ENCODE measurements around the gene PCBP4.

Gene PCBP4

DNA sequence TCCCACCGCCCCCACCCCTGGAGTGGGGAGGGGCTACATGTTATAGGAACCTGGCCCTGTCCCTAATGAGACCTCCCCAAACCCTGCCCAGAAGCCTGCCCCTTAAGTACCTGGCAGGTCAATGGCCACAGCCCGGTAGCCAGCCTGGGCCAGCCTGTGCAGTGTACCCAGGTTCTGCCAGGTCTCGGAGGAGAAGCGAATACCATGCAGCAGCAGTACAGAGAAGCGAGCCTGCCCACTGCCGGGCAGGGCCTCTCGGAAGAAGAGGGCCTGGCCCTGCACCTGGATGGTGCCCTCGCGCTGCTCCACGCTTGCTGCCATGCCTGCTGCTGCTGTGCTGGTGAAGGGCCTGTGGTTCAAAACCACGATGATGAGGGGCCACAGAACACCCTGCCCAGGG, 4.1 kb upstream of the PCBP4 start:
- Histone ChIP-seq H3K36me3 (ENCODE audit: low read length) (no peaks in the 10 kb centered on the region), H3K27me3 (ENCODE audit: low read length) (no peaks in the 10 kb centered on the region), H3K27ac (ENCODE audit: low read depth, low read length) (no peak overlapping the region), H3K9me2 (replicated peaks; ENCODE audit: insufficient read depth, low read length) (no peaks in the 10 kb centered on the region), H3K9ac (ENCODE audit: low read length) (no peak overlapping the region), H3K9me3 (ENCODE audit: insufficient read depth, low read length) (no peaks in the 10 kb centered on the region), H3F3A (ENCODE audit: insufficient read depth) (peaks cover 24% of the 10 kb centered on the region), H2AFZ (ENCODE audit: low read depth, low read length, severe bottlenecking) (no peak overlapping the region), H3K4me2 (ENCODE audit: low read depth, low read length, poor library complexity, severe bottlenecking) (no peak overlapping the region), H3K4me3 (ENCODE audit: insufficient read depth, low read length, poor library complexity, severe bottlenecking) (no peak overlapping the region), H3K79me2 (ENCODE audit: insufficient read depth, low read length) (peaks cover 5% of the 10 kb centered on the region; the same call in 1 of the 2 replicates), H4K20me1 (ENCODE audit: low read depth, low read length) (no peaks in the 10 kb centered on the region)
- no peak for TF ChIP-seq EZH2phosphoT487 (conservative IDR thresholded peaks at IDR 0.05; ENCODE audit: low read length)

DNA sequence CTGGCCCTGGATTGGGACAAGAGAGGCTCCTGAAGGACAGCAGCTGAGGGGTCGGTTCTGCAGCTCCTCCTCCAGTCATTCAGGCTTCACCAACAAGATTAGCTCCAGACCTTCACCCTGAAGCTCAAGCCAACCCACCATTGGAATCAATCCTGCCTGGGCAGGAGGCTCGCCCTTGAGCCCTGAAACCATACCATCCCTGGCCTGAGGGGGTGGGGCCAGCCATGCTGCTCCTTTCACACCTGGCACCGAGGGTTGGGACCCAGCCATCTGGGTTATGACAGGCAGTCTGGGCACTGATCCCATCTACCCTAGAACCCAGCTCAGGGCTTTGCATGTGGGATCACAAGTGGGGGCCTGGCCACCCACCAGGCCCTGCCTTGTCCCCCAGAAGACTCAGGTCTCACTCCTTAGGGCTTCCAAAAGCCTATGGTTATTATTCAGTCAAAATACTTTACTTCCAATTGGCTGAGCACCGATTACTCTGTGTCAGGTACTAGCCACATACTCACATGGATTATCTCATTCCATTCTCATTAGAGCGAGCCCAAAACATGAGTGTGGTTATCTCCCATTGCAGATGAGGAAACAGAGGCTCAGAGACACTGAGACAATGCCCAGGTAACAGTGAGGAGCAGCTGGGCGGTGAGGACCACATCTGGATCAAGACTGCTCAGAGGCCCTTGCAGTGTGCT, 3.5 kb upstream of the PCBP4 start:
- Histone ChIP-seq H3K27ac (ENCODE audit: low read depth, low read length) (no peak overlapping the region), H3F3A (ENCODE audit: insufficient read depth) (peaks cover 19% of the 10 kb centered on the region), H3K79me2 (ENCODE audit: insufficient read depth, low read length) (peaks cover 5% of the 10 kb centered on the region; the same call in 1 of the 2 replicates), H3K27me3 (ENCODE audit: low read length) (no peaks in the 10 kb centered on the region), H2AFZ (ENCODE audit: low read depth, low read length, severe bottlenecking) (no peak overlapping the region), H3K4me2 (ENCODE audit: low read depth, low read length, poor library complexity, severe bottlenecking) (no peak overlapping the region), H3K9ac (ENCODE audit: low read length) (no peak overlapping the region), H3K9me3 (ENCODE audit: insufficient read depth, low read length) (no peaks in the 10 kb centered on the region), H3K9me2 (replicated peaks; ENCODE audit: insufficient read depth, low read length) (no peaks in the 10 kb centered on the region), H4K20me1 (ENCODE audit: low read depth, low read length) (no peaks in the 10 kb centered on the region), H3K4me3 (ENCODE audit: insufficient read depth, low read length, poor library complexity, severe bottlenecking) (no peak overlapping the region), H3K36me3 (ENCODE audit: low read length) (no peaks in the 10 kb centered on the region)
- TF ChIP-seq, protein P1, sequence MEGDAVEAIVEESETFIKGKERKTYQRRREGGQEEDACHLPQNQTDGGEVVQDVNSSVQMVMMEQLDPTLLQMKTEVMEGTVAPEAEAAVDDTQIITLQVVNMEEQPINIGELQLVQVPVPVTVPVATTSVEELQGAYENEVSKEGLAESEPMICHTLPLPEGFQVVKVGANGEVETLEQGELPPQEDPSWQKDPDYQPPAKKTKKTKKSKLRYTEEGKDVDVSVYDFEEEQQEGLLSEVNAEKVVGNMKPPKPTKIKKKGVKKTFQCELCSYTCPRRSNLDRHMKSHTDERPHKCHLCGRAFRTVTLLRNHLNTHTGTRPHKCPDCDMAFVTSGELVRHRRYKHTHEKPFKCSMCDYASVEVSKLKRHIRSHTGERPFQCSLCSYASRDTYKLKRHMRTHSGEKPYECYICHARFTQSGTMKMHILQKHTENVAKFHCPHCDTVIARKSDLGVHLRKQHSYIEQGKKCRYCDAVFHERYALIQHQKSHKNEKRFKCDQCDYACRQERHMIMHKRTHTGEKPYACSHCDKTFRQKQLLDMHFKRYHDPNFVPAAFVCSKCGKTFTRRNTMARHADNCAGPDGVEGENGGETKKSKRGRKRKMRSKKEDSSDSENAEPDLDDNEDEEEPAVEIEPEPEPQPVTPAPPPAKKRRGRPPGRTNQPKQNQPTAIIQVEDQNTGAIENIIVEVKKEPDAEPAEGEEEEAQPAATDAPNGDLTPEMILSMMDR (IDR thresholded peaks at IDR 0.05; ENCODE audit: insufficient read depth, low read length, poor library complexity, severe bottlenecking), result no peak
- no peak for TF ChIP-seq EZH2phosphoT487 (conservative IDR thresholded peaks at IDR 0.05; ENCODE audit: low read length)

DNA sequence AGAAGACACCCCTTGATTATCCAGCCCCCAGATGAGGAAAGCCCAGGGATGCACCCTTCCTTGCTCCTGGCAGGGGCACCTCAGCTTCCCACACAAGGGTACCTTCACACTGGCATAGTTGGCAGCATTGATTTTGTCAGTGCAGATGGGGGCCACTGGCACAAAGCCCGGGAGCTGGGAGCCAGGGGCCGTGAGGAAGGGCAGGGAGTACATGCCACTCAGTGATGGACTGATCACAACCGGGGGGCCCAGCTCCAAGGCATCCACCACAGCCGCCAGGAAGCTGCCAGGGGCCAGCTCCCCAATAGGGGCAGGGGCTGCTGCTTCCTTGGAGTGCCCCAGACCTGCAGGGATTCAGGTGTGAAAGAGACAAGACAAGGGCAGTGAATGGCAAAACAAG, 2.6 kb upstream of the PCBP4 start:
- Histone ChIP-seq H3K4me2 (ENCODE audit: low read depth, low read length, poor library complexity, severe bottlenecking) (no peak overlapping the region), H3K27ac (ENCODE audit: low read depth, low read length) (no peak overlapping the region), H4K20me1 (ENCODE audit: low read depth, low read length) (no peaks in the 10 kb centered on the region), H3K4me3 (ENCODE audit: insufficient read depth, low read length, poor library complexity, severe bottlenecking) (no peak overlapping the region), H3F3A (ENCODE audit: insufficient read depth) (peaks cover 10% of the 10 kb centered on the region; the same call in 1 of the 2 replicates), H2AFZ (ENCODE audit: low read depth, low read length, severe bottlenecking) (no peak overlapping the region), H3K27me3 (ENCODE audit: low read length) (no peaks in the 10 kb centered on the region), H3K36me3 (ENCODE audit: low read length) (no peaks in the 10 kb centered on the region), H3K9ac (ENCODE audit: low read length) (no peak overlapping the region), H3K79me2 (ENCODE audit: insufficient read depth, low read length) (peaks cover 5% of the 10 kb centered on the region; the same call in 1 of the 2 replicates), H3K9me3 (ENCODE audit: insufficient read depth, low read length) (no peaks in the 10 kb centered on the region), H3K9me2 (replicated peaks; ENCODE audit: insufficient read depth, low read length) (no peaks in the 10 kb centered on the region)
- TF ChIP-seq, protein P1 (IDR thresholded peaks at IDR 0.05; ENCODE audit: insufficient read depth, low read length, poor library complexity, severe bottlenecking), result no peak
- no peak for TF ChIP-seq EZH2phosphoT487 (conservative IDR thresholded peaks at IDR 0.05; ENCODE audit: low read length)
